H1 (cell line): Measurements from ENCODE around the gene GLOD4. TPM values are rescaled to one million over a fixed set of nuclear protein-coding genes. Genes with fewer than 3 reads are reported as not detected.

ENCODE experiments used
- CTCF ChIA-PET: fragments of 300-600 bp; sonication (Branson Sonifier 250); formaldehyde crosslinking; loops from one replicate; lab custom pipeline; 2021; ENCODE audit not compliant: partially characterized antibody; lab: Charles Lee
- POLR2A ChIA-PET: fragments of 300-600 bp; sonication (Branson Sonifier 250); formaldehyde crosslinking; loops from one replicate; lab custom pipeline; 2021; ENCODE audit warnings: inconsistent platforms; ENCODE audit not compliant: partially characterized antibody; lab: Charles Lee
- DNase-seq, 2 experiments: peaks; one replicate each; pipeline versions ENCODE4 v3.0.0 to v3.0.0-alpha.2; 2010 to 2022; ENCODE audit warnings: low spot score in 2 of 2, low read depth in 1 of 2, mixed read lengths in 1 of 2
- FAIRE-seq: peaks from 2 replicates; lab custom pipeline; 2011; peaks lifted over from hg19 to GRCh38; lab: Jason Lieb, UNC
- H2AFZ ChIP-seq: 2 replicates; pipeline ENCODE4 v1.8.1; 2012; ENCODE audit warnings: low read length, inconsistent platforms
- H2AK5ac ChIP-seq: 2 replicates; pipeline ENCODE4 v1.6.1; 2013; ENCODE audit warnings: low read depth, low read length
- H2BK120ac ChIP-seq: replicated peaks from 2 replicates; pipeline ENCODE3; 2013; ENCODE audit warnings: low read depth, low read length, inconsistent platforms
- H2BK12ac ChIP-seq: 2 replicates; pipeline ENCODE4 v1.6.1; 2013; ENCODE audit warnings: low read depth, low read length
- H2BK15ac ChIP-seq: 2 replicates; pipeline ENCODE4 v1.6.1; 2013; ENCODE audit warnings: low read length
- H2BK20ac ChIP-seq: 2 replicates; pipeline ENCODE4 v1.6.1; 2013; ENCODE audit warnings: low read length
- H2BK5ac ChIP-seq: 2 replicates; pipeline ENCODE4 v1.6.1; 2013; ENCODE audit warnings: low read depth, low read length
- H3K14ac ChIP-seq: 2 replicates; pipeline ENCODE4 v1.6.1; 2013; ENCODE audit warnings: inconsistent platforms; ENCODE audit not compliant: insufficient read length
- H3K18ac ChIP-seq: 2 replicates; pipeline ENCODE4 v1.6.1; 2013; ENCODE audit warnings: low read length; ENCODE audit errors: extremely low read depth
- H3K23ac ChIP-seq: 2 replicates; pipeline ENCODE4 v1.6.1; 2013; ENCODE audit warnings: inconsistent platforms; ENCODE audit not compliant: insufficient read length
- H3K23me2 ChIP-seq: 2 replicates; pipeline ENCODE4 v1.6.1; 2013; ENCODE audit warnings: low read depth, low read length
- H3K27ac ChIP-seq: 2 replicates; pipeline ENCODE4 v1.6.1; 2011; ENCODE audit warnings: low read depth, low read length, inconsistent platforms
- H3K27me3 ChIP-seq, 4 experiments: replicated peaks in 1 of 4; 1 replicate in 1 of 4; 2 replicates in 3 of 4; pipeline versions ENCODE4 v1.6.1 to v1.8.1; 2011 to 2013; ENCODE audit warnings: low read length in 3 of 4, mild to moderate bottlenecking in 3 of 4, inconsistent platforms in 2 of 4, mixed read lengths in 2 of 4, moderate library complexity in 1 of 4; ENCODE audit not compliant: control insufficient read depth in 3 of 4, insufficient read depth in 3 of 4; ENCODE audit errors: extremely low read depth in 1 of 4
- H3K36me3 ChIP-seq, 4 experiments: 2 replicates each; pipeline versions ENCODE4 v1.6.1 to v1.8.1; 2011 to 2013; ENCODE audit warnings: mild to moderate bottlenecking in 4 of 4, low read length in 3 of 4, moderate library complexity in 2 of 4, control low read depth in 1 of 4, inconsistent platforms in 1 of 4; ENCODE audit not compliant: insufficient read depth in 4 of 4, control insufficient read depth in 2 of 4
- H3K4ac ChIP-seq: replicated peaks from 2 replicates; pipeline ENCODE3; 2013; ENCODE audit warnings: low read length, low read depth, mixed read lengths, inconsistent platforms; ENCODE audit not compliant: insufficient read length
- H3K4me1 ChIP-seq, 4 experiments: replicated peaks in 1 of 4; 1 replicate in 1 of 4; 2 replicates in 3 of 4; pipeline versions ENCODE4 v1.6.1 to v1.8.1; 2011 to 2013; ENCODE audit warnings: low read length in 3 of 4, inconsistent platforms in 2 of 4, mixed read lengths in 1 of 4; ENCODE audit not compliant: insufficient read depth in 4 of 4, control insufficient read depth in 3 of 4
- H3K4me2 ChIP-seq, 2 experiments: 2 replicates each; pipeline versions ENCODE4 v1.6.1 to v1.8.1; 2011 to 2013; ENCODE audit warnings: low read depth in 2 of 2, low read length in 2 of 2, control low read depth in 1 of 2, inconsistent platforms in 1 of 2, mild to moderate bottlenecking in 1 of 2; ENCODE audit not compliant: insufficient read depth in 1 of 2
- H3K4me3 ChIP-seq, 4 experiments: fragments of 200-600, 300-600 bp in 1 of 4; sonication (generic), shearing (Covaris generic), sonication (Bioruptor Twin) in 1 of 4; 2 replicates each; pipeline versions ENCODE4 v1.5.1 to v1.8.1; 2011 to 2016; ENCODE audit warnings: low read length in 4 of 4, low read depth in 3 of 4, control low read depth in 2 of 4, inconsistent platforms in 2 of 4, mild to moderate bottlenecking in 2 of 4, mixed read lengths in 1 of 4, moderate library complexity in 1 of 4; ENCODE audit not compliant: insufficient read depth in 2 of 4; ENCODE audit errors: extremely low read depth in 1 of 4
- H3K56ac ChIP-seq: replicated peaks from 2 replicates; pipeline ENCODE3; 2013; ENCODE audit warnings: low read depth, mild to moderate bottlenecking, mixed read lengths, low read length, inconsistent platforms; ENCODE audit not compliant: insufficient read length
- H3K79me1 ChIP-seq: 2 replicates; pipeline ENCODE4 v1.6.1; 2013; ENCODE audit warnings: low read depth, low read length, control low read depth
- H3K79me2 ChIP-seq, 2 experiments: 2 replicates each; pipeline versions ENCODE4 v1.6.1 to v1.8.1; 2012 to 2013; ENCODE audit warnings: low read length in 2 of 2, mild to moderate bottlenecking in 2 of 2, inconsistent platforms in 1 of 2; ENCODE audit not compliant: insufficient read depth in 2 of 2, control insufficient read depth in 1 of 2
- H3K9ac ChIP-seq, 4 experiments: replicated peaks in 1 of 4; 1 replicate in 1 of 4; 2 replicates in 3 of 4; pipeline versions ENCODE4 v1.6.1 to v1.8.1; 2011 to 2013; ENCODE audit warnings: low read depth in 3 of 4, low read length in 3 of 4, control low read depth in 2 of 4, mild to moderate bottlenecking in 2 of 4, moderate library complexity in 2 of 4, inconsistent platforms in 1 of 4; ENCODE audit errors: extremely low read depth in 1 of 4
- H3K9me3 ChIP-seq, 2 experiments: 2 replicates each; pipeline versions ENCODE4 v1.6.1 to v1.8.1; 2012 to 2013; ENCODE audit warnings: mild to moderate bottlenecking in 2 of 2, moderate library complexity in 2 of 2, control low read depth in 1 of 2, inconsistent platforms in 1 of 2, low read depth in 1 of 2, low read length in 1 of 2, mixed read lengths in 1 of 2; ENCODE audit not compliant: insufficient read depth in 2 of 2
- H4K20me1 ChIP-seq, 2 experiments: replicated peaks in 1 of 2; 2 replicates each; pipeline versions ENCODE3 to v1.8.1; 2011 to 2013; ENCODE audit warnings: inconsistent platforms in 2 of 2, low read length in 2 of 2, mild to moderate bottlenecking in 1 of 2; ENCODE audit not compliant: insufficient read depth in 2 of 2, control insufficient read depth in 1 of 2
- H4K5ac ChIP-seq: 2 replicates; pipeline ENCODE4 v1.6.1; 2013; ENCODE audit warnings: low read length, low read depth, mixed read lengths, inconsistent platforms; ENCODE audit not compliant: insufficient read length
- H4K8ac ChIP-seq: 2 replicates; pipeline ENCODE4 v1.8.0; 2013; ENCODE audit warnings: mild to moderate bottlenecking, moderate library complexity, low read length, inconsistent platforms; ENCODE audit not compliant: insufficient read depth; ENCODE audit errors: extremely low read depth
- H4K91ac ChIP-seq: replicated peaks from 2 replicates; pipeline ENCODE3; 2013; ENCODE audit warnings: low read length, mixed read lengths, inconsistent platforms; ENCODE audit not compliant: insufficient read length
- POLR2A ChIP-seq, 2 experiments: IDR thresholded peaks; 1 replicate in 1 of 2; 2 replicates in 1 of 2; pipeline ENCODE4 v1.6.1; 2011; ENCODE audit warnings: low read depth in 2 of 2, low read length in 2 of 2, mild to moderate bottlenecking in 2 of 2; ENCODE audit errors: control extremely low read depth in 1 of 2
- TAF7 ChIP-seq: optimal IDR thresholded peaks from 2 replicates; pipeline ENCODE3; 2011; ENCODE audit warnings: low read depth, mild to moderate bottlenecking, inconsistent platforms, low read length, moderate library complexity, borderline replicate concordance
- YY1 ChIP-seq: IDR thresholded peaks from 2 replicates; pipeline ENCODE4 v1.6.1; 2011; ENCODE audit warnings: low read depth, mild to moderate bottlenecking, low read length
- WGBS, 2 experiments: shearing (Covaris generic) in 1 of 2; methylation state at CpG; one replicate each; pipeline versions ENCODE4 v1.1.6 to v1.1.7; 2013 to 2015; ENCODE audit warnings: low lambda C conversion rate in 2 of 2, mixed read lengths in 2 of 2, inconsistent platforms in 1 of 2, low coverage in 1 of 2, missing lambda C conversion rate in 1 of 2; ENCODE audit not compliant: insufficient replicate concordance in 2 of 2, insufficient coverage in 1 of 2, insufficient read length in 1 of 2; ENCODE audit errors: extremely low coverage in 1 of 2, missing lambda C conversion rate in 1 of 2; 5-methylcytosine and 5-hydroxymethylcytosine counted together
- polyA plus RNA-seq, 7 experiments: library from polyadenylated mRNA; depleted of rRNA in 3 of 7; stranded (reverse) in 5 of 7; unstranded in 2 of 7; fragments of >200 nt in 5 of 7; fragments of 200-250 nt in 2 of 7; gene quantifications; 1 replicate in 5 of 7; 2 replicates in 1 of 7; 4 replicates in 1 of 7; pipeline versions ENCODE4 v1.2.1 to v1.2.3, GENCODE V29; 2011 to 2013; ENCODE audit warnings: missing spikeins in 2 of 7, mixed read lengths in 2 of 7
- total RNA-seq: library from RNA; stranded (reverse); fragmentation: NEBNext Ultra II Directional; extraction: Animal tissue kit (Norgen Biotek cat#: 25700); gene quantifications from 2 replicates; pipeline ENCODE4 v1.2.1, GENCODE V29; 2021

The GLOD4 gene
- total and polyA plus RNA-seq, 2 of the 8 experiments (the other 6 are each of a cell fraction or from before 2014, with no cell fraction given), result 36.8 to 81.3 TPM

DNA sequence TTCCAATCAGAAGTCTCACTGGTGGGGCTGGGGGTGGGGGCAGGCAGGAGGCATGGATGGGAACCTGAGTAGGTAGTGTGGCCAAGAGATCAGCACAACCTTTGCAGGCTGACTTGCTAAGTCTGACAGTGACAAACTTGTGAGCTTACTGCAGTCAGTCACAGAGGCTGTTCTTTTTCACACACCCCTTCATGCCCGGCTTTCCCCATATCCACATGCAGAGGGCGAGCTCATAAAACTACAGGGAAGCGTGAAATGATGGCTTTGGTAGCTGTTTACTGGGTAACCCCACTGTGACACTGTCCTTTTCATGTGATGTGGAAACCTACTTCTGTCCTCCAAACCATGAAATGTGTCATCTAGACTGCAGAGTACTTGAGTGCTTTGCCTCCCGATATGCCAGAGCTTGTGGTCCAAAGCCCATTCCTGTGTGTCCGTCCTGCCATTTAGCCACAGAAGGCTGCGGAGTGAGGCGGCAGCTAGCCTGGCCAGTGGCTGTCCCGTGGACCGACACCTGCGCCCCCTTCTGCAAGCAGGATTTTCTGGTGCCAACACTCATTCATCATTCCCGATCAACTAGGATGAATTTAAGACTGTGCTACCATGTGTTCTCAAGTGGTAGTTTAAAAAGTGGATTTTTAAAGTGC lies 39.8 kb downstream of the GLOD4 start:
- ChIA-PET CTCF (interaction anchor here (1.3 kb wide), 1 partner anchor 9 kb away, joined by 3 read pairs; no protein-coding TSS in a partner anchor), POLR2A (interaction anchor here (0.7 to 9.7 kb wide), 13 partner anchors 9 to 263 kb away, joined by 3 to 44 read pairs (median 3); partner anchors contain the start of gene GEMIN4)
- H3K27ac ChIP-seq, result no peak overlapping the region
- H4K8ac ChIP-seq, result no peak overlapping the region
- H3K56ac ChIP-seq, result no peak overlapping the region
- no peak overlapping the region for H3K18ac ChIP-seq
- H3K14ac ChIP-seq, result no peak overlapping the region
- peaks cover 12% of the 10 kb centered on the region; the same call in 1 of the 2 replicates for H3K79me1 ChIP-seq
- H3K23me2 ChIP-seq, result no peaks in the 10 kb centered on the region; the same call in 1 of the 2 replicates
- no peak overlapping the region for H3K9ac ChIP-seq
- no peak overlapping the region for H2BK12ac ChIP-seq
- H3K9me3 ChIP-seq, result no peaks in the 10 kb centered on the region
- no peak overlapping the region for H3K23ac ChIP-seq
- peaks cover 42 to 85% (median 53%) of the 10 kb centered on the region in 4 experiments for H3K36me3 ChIP-seq
- H2BK15ac ChIP-seq, result no peak overlapping the region
- H4K5ac ChIP-seq, result no peak overlapping the region
- TF ChIP-seq POLR2A (IDR thresholded peaks at IDR 0.05; ENCODE audit: control extremely low read depth in 1 of 2, low read depth in 2 of 2, low read length in 2 of 2) (0 out of 3 replicates have a peak, but pooled peaks of 1 of the 2 experiments have one; percentile 39), TAF7 (no peak), YY1 (no peak)
- H3K79me2 ChIP-seq, result peaks cover 0 to 7% of the 10 kb centered on the region in 2 experiments; a peak in 1 of 4 replicates
- H2BK5ac ChIP-seq, result no peak overlapping the region
- no peak for FAIRE-seq
- H3K4ac ChIP-seq, result no peak overlapping the region
- H4K20me1 ChIP-seq, result peaks cover 5 to 38% of the 10 kb centered on the region in 2 experiments
- H2AFZ ChIP-seq, result no peak overlapping the region
- no peak overlapping the region for H2BK20ac ChIP-seq
- H3K4me2 ChIP-seq, result no peak overlapping the region
- WGBS, 2 experiments, result 87% methylated on average over 11 of the region's 11 CpGs; no CpG with 5 or more reads in 1 of the 2 experiments
- H2BK120ac ChIP-seq, result no peak overlapping the region
- H3K4me3 ChIP-seq, result no peak overlapping the region
- H4K91ac ChIP-seq, result no peak overlapping the region
- DNase-seq, result no peak
- H3K27me3 ChIP-seq, result no peaks in the 10 kb centered on the region
- no peak overlapping the region for H2AK5ac ChIP-seq
- H3K4me1 ChIP-seq, result no peaks in the 10 kb centered on the region
